ENCODE measurements around the gene C7orf57.

C7orf57 gene

DNA sequence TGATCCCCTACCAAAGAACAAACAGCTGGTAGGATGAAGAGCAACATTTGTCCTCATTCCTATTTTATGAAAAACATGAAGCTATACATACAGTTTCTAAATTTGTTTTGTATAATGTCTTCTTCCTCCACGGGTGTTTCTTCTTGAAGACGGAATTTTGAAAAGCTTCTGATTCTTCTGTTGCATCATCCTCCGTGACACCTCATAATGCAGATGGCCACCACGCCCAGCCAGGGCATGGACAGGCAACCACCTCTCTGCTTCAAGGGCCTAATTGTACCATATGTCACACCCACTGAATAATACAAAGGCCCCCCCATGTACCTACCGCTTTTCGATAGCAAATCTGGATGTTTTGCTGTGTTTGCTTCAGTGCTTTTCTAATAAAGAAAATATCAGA is 6.4 kb upstream of the C7orf57 start, which contains the start of gene SUN3:
TSS of gene SUN3 (minus strand) at position 170 of the 400 bp plus-strand sequence. CDS start at position 1, 169 bp downstream.
- no peak for DNase-seq (ENCODE audit: low read depth, low spot score)
- H3K4me3 ChIP-seq (ENCODE audit: low read depth, low read length): no peak within 1 kb of the TSS
- TF ChIP-seq, protein P1, sequence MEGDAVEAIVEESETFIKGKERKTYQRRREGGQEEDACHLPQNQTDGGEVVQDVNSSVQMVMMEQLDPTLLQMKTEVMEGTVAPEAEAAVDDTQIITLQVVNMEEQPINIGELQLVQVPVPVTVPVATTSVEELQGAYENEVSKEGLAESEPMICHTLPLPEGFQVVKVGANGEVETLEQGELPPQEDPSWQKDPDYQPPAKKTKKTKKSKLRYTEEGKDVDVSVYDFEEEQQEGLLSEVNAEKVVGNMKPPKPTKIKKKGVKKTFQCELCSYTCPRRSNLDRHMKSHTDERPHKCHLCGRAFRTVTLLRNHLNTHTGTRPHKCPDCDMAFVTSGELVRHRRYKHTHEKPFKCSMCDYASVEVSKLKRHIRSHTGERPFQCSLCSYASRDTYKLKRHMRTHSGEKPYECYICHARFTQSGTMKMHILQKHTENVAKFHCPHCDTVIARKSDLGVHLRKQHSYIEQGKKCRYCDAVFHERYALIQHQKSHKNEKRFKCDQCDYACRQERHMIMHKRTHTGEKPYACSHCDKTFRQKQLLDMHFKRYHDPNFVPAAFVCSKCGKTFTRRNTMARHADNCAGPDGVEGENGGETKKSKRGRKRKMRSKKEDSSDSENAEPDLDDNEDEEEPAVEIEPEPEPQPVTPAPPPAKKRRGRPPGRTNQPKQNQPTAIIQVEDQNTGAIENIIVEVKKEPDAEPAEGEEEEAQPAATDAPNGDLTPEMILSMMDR (IDR thresholded peaks at IDR 0.05; ENCODE audit: low read depth, low read length): no peak
- in situ Hi-C loops (cut with HindIII; ENCODE audit: low sequenced_read_pairs): no loop called here

DNA sequence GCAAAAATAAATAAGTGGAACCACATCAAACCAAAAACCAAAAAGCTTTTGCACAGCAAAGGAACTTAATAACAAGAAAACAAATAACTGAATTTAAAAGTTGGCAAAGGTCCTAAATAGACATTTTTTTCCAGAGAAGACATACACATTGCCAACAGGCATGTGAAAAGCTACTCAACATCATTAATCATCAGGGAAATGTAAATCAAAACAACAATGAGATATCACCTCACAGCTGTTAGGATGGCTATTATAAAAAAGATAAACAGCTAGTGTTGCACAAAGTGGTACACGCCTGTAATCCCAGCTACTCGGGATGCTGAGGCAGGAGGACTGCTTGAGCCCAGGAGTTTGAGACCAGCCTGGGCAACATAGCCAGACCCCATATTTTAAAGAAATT is 4.2 kb upstream of the C7orf57 start:
- in situ Hi-C loops (cut with HindIII; ENCODE audit: low sequenced_read_pairs): no loop called here
- no peak for DNase-seq (ENCODE audit: low read depth, low spot score)
- no peak overlapping the region for H3K4me3 ChIP-seq (ENCODE audit: low read depth, low read length)
- TF ChIP-seq, protein P1 (IDR thresholded peaks at IDR 0.05; ENCODE audit: low read depth, low read length): no peak

DNA sequence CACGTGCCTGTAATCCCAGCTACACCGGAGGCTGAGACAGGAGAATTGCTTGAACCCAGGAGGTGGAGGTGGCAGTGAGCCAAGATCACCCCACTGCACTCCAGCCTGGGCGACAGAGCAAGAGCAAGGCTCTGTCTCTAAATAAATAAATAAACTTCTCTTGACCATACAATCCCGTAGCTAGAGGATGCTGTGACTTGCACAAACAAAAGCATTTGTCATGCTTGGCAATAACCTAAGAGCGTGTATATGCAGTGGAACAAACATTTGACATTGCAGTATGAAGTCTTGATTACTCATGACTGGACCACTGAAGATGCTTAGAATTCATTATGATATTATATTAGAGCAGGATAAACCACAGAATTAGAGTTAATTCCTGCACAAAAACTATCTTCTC is 1.4 kb upstream of the C7orf57 start:
- no peak for DNase-seq (ENCODE audit: low read depth, low spot score)
- H3K4me3 ChIP-seq (ENCODE audit: low read depth, low read length): no peak overlapping the region
- in situ Hi-C loops (cut with HindIII; ENCODE audit: low sequenced_read_pairs): no loop called here
- TF ChIP-seq, protein P1 (IDR thresholded peaks at IDR 0.05; ENCODE audit: low read depth, low read length): no peak

DNA sequence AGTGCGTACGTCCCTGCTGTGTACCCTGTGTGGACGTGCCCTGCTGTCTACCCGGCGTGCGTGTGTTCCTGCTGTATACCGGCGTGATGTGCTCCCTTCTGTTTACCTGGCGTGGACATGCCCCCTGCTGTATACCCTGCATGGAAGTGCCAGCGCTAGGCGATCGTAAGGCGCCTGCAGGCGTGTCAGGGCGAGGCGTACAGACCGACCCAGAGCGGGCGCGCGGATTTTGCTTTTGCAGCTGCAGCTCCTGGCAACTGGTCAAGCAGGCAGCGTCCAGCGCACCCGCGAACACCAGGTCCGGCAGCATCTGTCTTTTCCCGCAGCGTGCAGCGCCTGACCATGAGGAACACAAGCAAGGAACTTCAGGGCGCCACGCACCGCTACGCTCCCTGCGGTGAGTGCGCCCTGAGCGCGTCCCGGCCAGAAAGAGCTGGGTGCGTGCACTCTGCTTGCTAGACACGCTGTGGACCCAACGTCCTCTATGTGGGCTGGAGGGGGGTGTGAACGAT is 680 bp downstream of the C7orf57 start:
- peak; percentile 35 for DNase-seq (ENCODE audit: low read depth, low spot score)
- in situ Hi-C loops (cut with HindIII; ENCODE audit: low sequenced_read_pairs): no loop called here
- H3K4me3 ChIP-seq (ENCODE audit: low read depth, low read length): peak overlapping the region; percentile 53

DNA sequence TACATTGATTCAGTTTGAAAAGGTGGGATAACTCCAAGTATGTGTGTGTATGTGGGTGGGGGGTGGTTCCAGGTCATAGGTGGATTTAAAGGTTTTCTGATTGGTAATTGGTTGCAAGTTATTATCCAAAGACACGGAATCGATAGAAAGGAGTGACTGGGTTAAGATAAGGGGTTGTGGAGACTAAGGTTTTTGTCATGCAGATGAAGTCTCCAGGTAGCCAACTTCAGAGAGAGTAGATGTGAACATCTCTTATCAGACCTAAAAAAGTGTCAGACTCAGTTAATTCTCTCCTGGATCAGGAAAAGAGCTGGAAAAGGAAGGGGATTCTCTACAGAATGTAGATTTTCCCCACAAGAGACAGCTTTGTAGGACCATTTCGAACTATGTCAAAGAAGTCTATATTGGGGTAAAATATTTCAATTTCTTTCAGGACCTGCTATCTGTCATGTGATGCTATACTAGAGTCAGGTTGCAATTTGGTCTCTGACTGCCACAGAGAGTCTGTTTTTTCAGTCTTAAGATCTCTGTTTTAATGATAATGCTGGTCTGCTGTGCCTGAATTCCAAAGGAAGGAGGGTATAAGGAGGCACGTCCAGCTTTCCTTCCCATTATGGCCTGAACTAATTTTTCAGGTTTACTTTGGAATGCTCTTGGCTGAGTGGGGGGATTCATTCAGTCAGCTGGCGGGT is 3.6 kb downstream of the C7orf57 start:
- TF ChIP-seq, protein P1 (IDR thresholded peaks at IDR 0.05; ENCODE audit: low read depth, low read length): no peak
- no peak overlapping the region for H3K4me3 ChIP-seq (ENCODE audit: low read depth, low read length)
- in situ Hi-C loops (cut with HindIII; ENCODE audit: low sequenced_read_pairs): no loop called here
- DNase-seq (ENCODE audit: low read depth, low spot score): no peak

More for the DNA sequence above, 680 bp downstream of the C7orf57 start:
- TF ChIP-seq, protein P1 (IDR thresholded peaks at IDR 0.05; ENCODE audit: low read depth, low read length): no peak

DNA sequence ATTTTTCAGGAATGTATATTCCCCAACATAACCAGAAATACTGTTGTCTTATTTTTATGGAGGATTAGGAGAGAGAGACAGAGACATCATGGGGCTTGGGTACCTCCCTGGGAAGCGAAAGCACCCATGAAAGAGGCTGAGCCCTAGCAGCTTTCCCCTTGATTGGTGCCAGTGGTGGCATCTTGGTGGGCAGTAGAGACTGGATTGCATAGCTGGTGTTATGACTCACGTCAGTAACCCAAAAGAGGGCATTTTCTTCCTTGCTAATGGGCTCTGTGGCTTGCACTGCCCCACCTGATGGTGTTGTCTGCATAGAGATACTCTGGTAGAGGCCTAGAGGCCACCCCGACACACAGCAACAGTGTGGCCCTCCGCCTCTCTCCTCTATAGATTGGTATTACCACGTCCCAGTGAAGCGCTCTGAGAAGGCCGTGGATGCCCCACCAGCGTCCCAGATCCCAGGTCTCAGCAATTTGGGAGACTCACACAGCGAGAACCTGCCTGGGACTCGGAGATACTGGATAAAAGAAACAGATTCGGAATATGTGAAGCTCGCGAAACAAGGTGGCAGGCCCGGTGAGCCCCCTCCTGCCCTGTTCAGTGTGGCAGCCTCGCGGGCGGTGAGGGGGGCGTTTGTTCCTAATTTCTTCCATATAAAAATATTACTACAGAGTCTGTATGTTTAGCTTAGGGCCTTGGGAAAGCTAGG is 5.8 kb downstream of the C7orf57 start:
- TF ChIP-seq, protein P1 (IDR thresholded peaks at IDR 0.05; ENCODE audit: low read depth, low read length): no peak
- no peak for DNase-seq (ENCODE audit: low read depth, low spot score)
- in situ Hi-C loops (cut with HindIII; ENCODE audit: low sequenced_read_pairs): no loop called here
- no peak overlapping the region for H3K4me3 ChIP-seq (ENCODE audit: low read depth, low read length)

Data from astrocyte of the spinal cord (primary cell).